NCI-H1930 (cell line): ENCODE measurements around the gene INTS7.

Experiments used
- DNase-seq, 2 experiments: peaks; one replicate each; lab custom pipeline; 2025; lab: John Stamatoyannopoulos, UW

The INTS7 gene

GRCh38 chr1:211903490-211904245 is 131.7 kb downstream of the INTS7 start:
- no peak for DNase-seq

GRCh38 chr1:211902624-211903291 is 132.6 kb downstream of the INTS7 start:
- no peak for DNase-seq

GRCh38 chr1:211901945-211902344 is 133.4 kb downstream of the INTS7 start:
- DNase-seq = no peak

- no peak for DNase-seq
Measured at GRCh38 chr1:211900441-211900840, 134.9 kb downstream of the INTS7 start.

- no peak for DNase-seq
Measured at GRCh38 chr1:211896958-211897357, 138.4 kb downstream of the INTS7 start.

GRCh38 chr1:211895126-211895759 is 140.1 kb downstream of the INTS7 start:
- DNase-seq = no peak

- DNase-seq = no peak
Measured at GRCh38 chr1:211894312-211894711, 141.0 kb downstream of the INTS7 start.

- no peak for DNase-seq
Measured at GRCh38 chr1:211893260-211893659, 142.1 kb downstream of the INTS7 start.

GRCh38 chr1:211892577-211892976 is 142.8 kb downstream of the INTS7 start:
- no peak for DNase-seq

GRCh38 chr1:211891708-211892107 is 143.6 kb downstream of the INTS7 start:
- DNase-seq = no peak
